ENCODE results near the gene FREY1.

The FREY1 gene

GRCh38 chr11:45924927-45925326, 17.9 kb upstream of the FREY1 start:
- no peak for TF ChIP-seq CTCF (IDR thresholded peaks at IDR 0.05; ENCODE audit: insufficient read depth, low read depth, low read length, missing control alignments)
- DNase-seq (ENCODE audit: low read depth): no peak
- no peak overlapping the region for H3K4me3 ChIP-seq (ENCODE audit: low read length)

- DNase-seq (ENCODE audit: low read depth): no peak
- no peak overlapping the region for H3K4me3 ChIP-seq (ENCODE audit: low read length)
- TF ChIP-seq CTCF (IDR thresholded peaks at IDR 0.05; ENCODE audit: insufficient read depth, low read depth, low read length, missing control alignments): no peak
These were observed 17.2 kb upstream of the FREY1 start for GRCh38 chr11:45924036-45924915.

GRCh38 chr11:45922425-45923082, 15.5 kb upstream of the FREY1 start, which contains the start of gene LARGE2:
Gene LARGE2 (plus strand): TSS chr11:45922656. CDS start chr11:45922883, 227 bp downstream.
- no peak for TF ChIP-seq CTCF (IDR thresholded peaks at IDR 0.05; ENCODE audit: insufficient read depth, low read depth, low read length, missing control alignments)
- H3K4me3 ChIP-seq (ENCODE audit: low read length): peak within 1 kb of the TSS; percentile 30
- DNase-seq (ENCODE audit: low read depth): peak; percentile 47

GRCh38 chr11:45921561-45922424, 14.7 kb upstream of the FREY1 start:
- no peak for TF ChIP-seq CTCF (IDR thresholded peaks at IDR 0.05; ENCODE audit: insufficient read depth, low read depth, low read length, missing control alignments)
- peak overlapping the region; percentile 4 for H3K4me3 ChIP-seq (ENCODE audit: low read length)
- no peak for DNase-seq (ENCODE audit: low read depth)

- TF ChIP-seq CTCF (IDR thresholded peaks at IDR 0.05; ENCODE audit: insufficient read depth, low read depth, low read length, missing control alignments): no peak
- no peak overlapping the region for H3K4me3 ChIP-seq (ENCODE audit: low read length)
These were observed 13.7 kb upstream of the FREY1 start for GRCh38 chr11:45920531-45921477.

More at GRCh38 chr11:45920531-45921477, 13.7 kb upstream of the FREY1 start:
- no peak for DNase-seq (ENCODE audit: low read depth)
